Tibial artery (tissue), 4 donors: ENCODE data around the gene COL28A1.

Experiments
- DNase-seq, 2 donors: peaks; one replicate each; pipeline ENCODE4 v3.0.0-alpha.2; 2019
- H3K27ac ChIP-seq, 2 donors: fragments of 200-600 bp; sonication (generic) in 1 of 2; 1 replicate in 1 of 2; 2 replicates in 1 of 2; pipeline ENCODE4 v1.5.1; 2018 to 2019; ENCODE audit warnings: mild to moderate bottlenecking in 1 of 2
- H3K27me3 ChIP-seq, 2 donors: fragments of 200-600 bp; sonication (generic) in 1 of 2; one replicate each; pipeline versions ENCODE4 v1.5.1 to v1.6.0; 2016 to 2019
- H3K36me3 ChIP-seq, 3 donors: fragments of 200-600 bp; sonication (generic) in 2 of 3; one replicate each; pipeline ENCODE4 v1.5.1; 2016 to 2019; ENCODE audit warnings: mild to moderate bottlenecking in 2 of 3
- H3K4me1 ChIP-seq, 4 donors: fragments of 200-600 bp; sonication (generic) in 2 of 4; 1 replicate in 3 of 4; 2 replicates in 1 of 4; pipeline ENCODE4 v1.5.1; 2016 to 2019
- H3K4me3 ChIP-seq, 2 donors: fragments of 200-600 bp; sonication (generic) in 1 of 2; 1 replicate in 1 of 2; 2 replicates in 1 of 2; pipeline ENCODE4 v1.5.1; 2018 to 2019; ENCODE audit warnings: mild to moderate bottlenecking in 2 of 2
- H3K9me3 ChIP-seq, 3 donors: fragments of 200-600 bp; sonication (generic) in 1 of 3; one replicate each; pipeline ENCODE4 v1.5.1; 2016 to 2019
- intact Hi-C: fragments of 100-400 bp; cut with DNase I; formaldehyde crosslinking; loops from one replicate; pipeline ENCODE4 v1.15.0; 2023; ENCODE audit warnings: low total_unique reads
- TF ChIP-seq, protein P1 (sequence below), 2 experiments: fragments of 200-600 bp in 1 of 2; fragments of 450-650 bp in 1 of 2; IDR thresholded peaks; one replicate each; pipeline ENCODE4 v1.5.1; 2017 to 2019; ENCODE audit warnings: antibody characterized with exemption in 2 of 2, mild to moderate bottlenecking in 1 of 2, moderate library complexity in 1 of 2

Gene COL28A1

DNA sequence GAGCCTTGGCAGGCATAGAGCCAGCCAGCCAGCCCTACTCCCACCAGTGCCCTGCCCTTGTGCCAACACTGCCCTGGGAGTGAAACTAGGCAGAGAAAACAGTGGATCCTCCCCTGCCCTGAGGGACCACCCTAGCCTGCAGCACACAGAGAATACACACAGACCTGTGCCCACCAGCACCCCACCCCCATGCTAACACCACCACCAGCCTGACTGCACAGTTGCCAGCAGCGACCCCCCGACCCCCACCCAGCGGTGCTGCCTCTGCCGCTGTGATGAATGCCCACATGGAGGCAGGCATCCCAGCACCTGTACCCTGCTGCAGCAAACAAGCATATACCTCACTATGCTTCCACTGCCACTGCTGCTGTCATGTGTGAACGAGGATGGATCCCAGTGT is 21.6 kb upstream of the COL28A1 start:
- peaks cover 0 to 4% (median 0%) of the 10 kb centered on the region in 4 donors for H3K4me1 ChIP-seq
- no peaks in the 10 kb centered on the region for H3K27me3 ChIP-seq
- H3K36me3 ChIP-seq: no peaks in the 10 kb centered on the region
- no peak overlapping the region for H3K27ac ChIP-seq
- no peak overlapping the region for H3K4me3 ChIP-seq
- no peak for DNase-seq
- H3K9me3 ChIP-seq: no peaks in the 10 kb centered on the region
- intact Hi-C loops: no loop called here
- TF ChIP-seq, protein P1, sequence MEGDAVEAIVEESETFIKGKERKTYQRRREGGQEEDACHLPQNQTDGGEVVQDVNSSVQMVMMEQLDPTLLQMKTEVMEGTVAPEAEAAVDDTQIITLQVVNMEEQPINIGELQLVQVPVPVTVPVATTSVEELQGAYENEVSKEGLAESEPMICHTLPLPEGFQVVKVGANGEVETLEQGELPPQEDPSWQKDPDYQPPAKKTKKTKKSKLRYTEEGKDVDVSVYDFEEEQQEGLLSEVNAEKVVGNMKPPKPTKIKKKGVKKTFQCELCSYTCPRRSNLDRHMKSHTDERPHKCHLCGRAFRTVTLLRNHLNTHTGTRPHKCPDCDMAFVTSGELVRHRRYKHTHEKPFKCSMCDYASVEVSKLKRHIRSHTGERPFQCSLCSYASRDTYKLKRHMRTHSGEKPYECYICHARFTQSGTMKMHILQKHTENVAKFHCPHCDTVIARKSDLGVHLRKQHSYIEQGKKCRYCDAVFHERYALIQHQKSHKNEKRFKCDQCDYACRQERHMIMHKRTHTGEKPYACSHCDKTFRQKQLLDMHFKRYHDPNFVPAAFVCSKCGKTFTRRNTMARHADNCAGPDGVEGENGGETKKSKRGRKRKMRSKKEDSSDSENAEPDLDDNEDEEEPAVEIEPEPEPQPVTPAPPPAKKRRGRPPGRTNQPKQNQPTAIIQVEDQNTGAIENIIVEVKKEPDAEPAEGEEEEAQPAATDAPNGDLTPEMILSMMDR (IDR thresholded peaks at IDR 0.05): no peak

DNA sequence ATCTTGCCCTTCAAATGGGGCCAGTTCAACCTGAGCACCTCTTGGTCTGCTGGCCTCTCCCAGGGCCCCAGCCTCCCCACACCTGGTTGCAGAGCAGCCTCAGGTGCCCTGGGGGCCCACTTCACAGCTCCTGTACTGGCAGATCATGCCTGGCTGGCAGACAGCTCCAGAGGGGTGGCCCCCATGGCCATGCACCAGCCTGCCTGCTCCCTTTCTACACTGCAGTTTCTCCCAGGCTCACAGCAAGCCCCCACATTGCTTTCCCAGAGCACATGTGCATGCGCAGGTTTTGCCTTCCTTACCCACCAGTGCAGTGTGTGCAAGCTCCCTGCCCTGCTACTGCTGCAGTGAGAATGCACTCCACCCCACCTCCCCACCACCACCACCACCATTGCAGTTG is 21.2 kb upstream of the COL28A1 start:
- Histone ChIP-seq H3K36me3 (peaks cover 0 to 3% (median 1%) of the 10 kb centered on the region in 3 donors), H3K4me3 (no peak overlapping the region), H3K4me1 (peaks cover 0 to 4% (median 0%) of the 10 kb centered on the region in 4 donors), H3K27ac (no peak overlapping the region), H3K9me3 (no peaks in the 10 kb centered on the region), H3K27me3 (no peaks in the 10 kb centered on the region)
- TF ChIP-seq, protein P1 (IDR thresholded peaks at IDR 0.05): no peak
- no peak for DNase-seq
- intact Hi-C loops: no loop called here

DNA sequence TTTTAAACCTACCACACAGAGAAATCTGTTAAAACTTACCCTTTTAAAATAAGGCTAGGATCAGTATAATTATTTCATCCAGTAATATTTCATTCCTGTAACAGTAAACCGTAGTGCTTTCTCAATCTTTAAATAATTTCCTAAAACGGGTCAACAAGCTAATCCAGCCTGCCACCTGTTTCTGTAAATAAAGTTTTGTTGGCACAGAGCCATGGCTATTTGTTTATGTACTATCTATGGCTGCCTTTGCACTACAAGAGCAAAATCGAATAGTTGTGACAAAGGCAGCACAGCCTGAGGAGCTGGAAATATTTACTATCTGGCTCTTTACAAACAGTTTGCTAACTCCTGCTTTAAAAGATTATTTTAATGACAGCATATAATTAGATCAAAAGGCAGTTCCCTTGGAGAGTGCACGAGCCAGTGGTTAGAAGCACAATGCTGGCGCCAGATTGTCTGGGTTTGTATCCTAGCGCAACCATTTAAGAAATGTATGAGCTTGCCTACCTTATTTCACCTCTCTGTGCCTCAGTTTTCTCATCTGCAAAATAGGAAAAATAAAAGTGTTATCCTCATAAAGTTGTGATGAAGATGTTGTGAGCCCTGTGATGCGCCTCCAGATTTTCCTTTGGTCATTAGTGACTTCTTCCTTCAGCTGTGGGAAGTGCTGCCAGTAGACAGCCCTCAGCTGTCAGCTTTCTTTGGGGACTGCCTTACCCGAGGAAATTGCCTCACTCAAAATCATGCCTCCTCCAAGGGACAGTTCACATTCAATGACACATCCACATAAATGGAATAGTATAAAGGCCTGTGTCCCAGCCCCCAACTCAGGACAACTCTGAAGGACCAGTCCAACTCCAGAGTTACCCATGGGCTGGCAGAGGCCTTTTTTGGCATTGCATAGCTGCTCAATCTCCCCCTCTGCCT is 19.2 kb upstream of the COL28A1 start:
- Histone ChIP-seq H3K4me1 (peaks cover 0 to 4% (median 0%) of the 10 kb centered on the region in 4 donors), H3K36me3 (peaks cover 0 to 10% (median 5%) of the 10 kb centered on the region in 3 donors), H3K4me3 (no peak overlapping the region), H3K27me3 (no peaks in the 10 kb centered on the region), H3K27ac (no peak overlapping the region), H3K9me3 (no peaks in the 10 kb centered on the region)
- intact Hi-C loops: no loop called here
- no peak for DNase-seq
- TF ChIP-seq, protein P1 (IDR thresholded peaks at IDR 0.05): no peak

DNA sequence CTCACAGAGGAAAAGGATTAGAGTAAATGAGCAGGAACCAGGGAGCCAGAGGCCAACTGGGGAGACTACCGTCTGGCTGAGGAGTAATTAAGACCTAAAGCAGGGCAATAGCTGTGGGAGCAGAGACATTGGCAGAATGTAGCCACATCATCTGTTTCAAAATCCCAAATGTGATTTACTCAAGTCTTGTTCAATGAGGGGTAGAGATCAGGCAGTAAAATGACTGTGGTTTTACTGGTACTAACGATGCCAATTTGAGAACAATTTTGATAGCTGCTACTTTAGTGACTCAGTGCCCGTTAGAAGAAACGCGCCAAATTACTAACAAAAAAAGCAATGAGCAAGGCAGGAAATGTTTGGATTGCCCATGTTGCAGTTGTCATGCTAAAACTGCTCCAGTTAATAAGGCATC is 18.4 kb upstream of the COL28A1 start:
- H3K36me3 ChIP-seq: peaks cover 0 to 10% (median 5%) of the 10 kb centered on the region in 3 donors
- DNase-seq: no peak
- TF ChIP-seq, protein P1 (IDR thresholded peaks at IDR 0.05): no peak
- H3K4me3 ChIP-seq: no peak overlapping the region
- peaks cover 0 to 4% (median 0%) of the 10 kb centered on the region in 4 donors for H3K4me1 ChIP-seq
- no peaks in the 10 kb centered on the region for H3K9me3 ChIP-seq
- intact Hi-C loops: no loop called here
- no peaks in the 10 kb centered on the region for H3K27me3 ChIP-seq
- H3K27ac ChIP-seq: peak overlapping the region in 1 of 2 donors; percentile 56

GRCh38 chr7:7553386-7553785 is 17.7 kb upstream of the COL28A1 start:
- Histone ChIP-seq H3K4me3 (no peak overlapping the region), H3K4me1 (peaks cover 0 to 4% (median 0%) of the 10 kb centered on the region in 4 donors), H3K9me3 (no peaks in the 10 kb centered on the region), H3K27ac (peak overlapping the region in 1 of 2 donors; percentile 56), H3K36me3 (peaks cover 0 to 10% (median 5%) of the 10 kb centered on the region in 3 donors), H3K27me3 (no peaks in the 10 kb centered on the region)
- intact Hi-C loops: no loop called here
- no peak for DNase-seq
- TF ChIP-seq, protein P1 (IDR thresholded peaks at IDR 0.05): no peak
